Endothelial cell of umbilical vein (primary cell): ENCODE results near the gene ATG13. TPM values are rescaled to one million over a fixed set of nuclear protein-coding genes. Genes with fewer than 3 reads are reported as not detected.

Source experiments
- BruUV-seq: library from RNA; stranded (reverse); fragments of 400-500 nt; replicated peaks from 2 replicates; lab custom pipeline; 2021; lab: Mats Ljungman, UMichigan
- CTCF ChIA-PET: fragments of 300-600, 350-600 bp; sonication (Branson Sonifier 250); formaldehyde crosslinking; loops from one replicate; lab custom pipeline; 2021; ENCODE audit warnings: antibody characterized with exemption, inconsistent platforms; lab: Charles Lee
- POLR2A ChIA-PET: fragments of 300-600, 350-600 bp; sonication (Branson Sonifier 250); formaldehyde crosslinking; loops from one replicate; lab custom pipeline; 2021; ENCODE audit warnings: antibody characterized with exemption, inconsistent platforms; lab: Charles Lee
- DNase-seq: peaks from one replicate; pipeline ENCODE4 v3.0.0-alpha.2; 2011; ENCODE audit warnings: low read depth, low spot score
- FAIRE-seq: peaks from 2 replicates; lab custom pipeline; 2011; peaks lifted over from hg19 to GRCh38; lab: Jason Lieb, UNC
- H2AFZ ChIP-seq: 2 replicates; pipeline ENCODE4 v1.6.0; 2012; ENCODE audit warnings: low read depth, low read length, control low read depth, inconsistent platforms
- H3K27ac ChIP-seq: 2 replicates; pipeline ENCODE4 v1.5.1; 2011; ENCODE audit warnings: low read depth, mild to moderate bottlenecking, control low read depth, low read length, moderate library complexity; ENCODE audit not compliant: insufficient read depth
- H3K27me3 ChIP-seq, 2 experiments: 2 replicates each; pipeline versions ENCODE4 v1.6.0 to v1.6.1; 2011; ENCODE audit warnings: low read length in 2 of 2, mixed read lengths in 1 of 2; ENCODE audit not compliant: control insufficient read depth in 2 of 2, insufficient read depth in 2 of 2
- H3K36me3 ChIP-seq, 2 experiments: 2 replicates in 1 of 2; 3 replicates in 1 of 2; pipeline ENCODE4 v1.5.1; 2011; ENCODE audit warnings: low read length in 2 of 2, mild to moderate bottlenecking in 1 of 2, moderate library complexity in 1 of 2; ENCODE audit not compliant: control insufficient read depth in 2 of 2, insufficient read depth in 2 of 2; ENCODE audit errors: extremely low read depth in 1 of 2
- H3K4me1 ChIP-seq: 3 replicates; pipeline ENCODE4 v1.5.1; 2011; ENCODE audit warnings: mild to moderate bottlenecking, low read length; ENCODE audit not compliant: control insufficient read depth, insufficient read depth; ENCODE audit errors: extremely low read depth
- H3K4me2 ChIP-seq: 2 replicates; pipeline ENCODE4 v1.6.1; 2011; ENCODE audit warnings: low read length, control low read depth, mixed read lengths; ENCODE audit not compliant: insufficient read depth
- H3K4me3 ChIP-seq, 3 experiments: fragments of 200-600 bp in 1 of 3; sonication (generic), shearing (Covaris generic) in 1 of 3; replicated peaks in 1 of 3; 2 replicates each; pipeline ENCODE4 v1.5.1; 2011 to 2016; ENCODE audit warnings: control low read depth in 3 of 3, low read length in 3 of 3, mild to moderate bottlenecking in 2 of 3, inconsistent platforms in 1 of 3, low read depth in 1 of 3, moderate library complexity in 1 of 3; ENCODE audit not compliant: insufficient read depth in 1 of 3
- H3K79me2 ChIP-seq: 2 replicates; pipeline ENCODE4 v1.6.0; 2012; ENCODE audit warnings: low read length, inconsistent platforms; ENCODE audit not compliant: control insufficient read depth, insufficient read depth
- H3K9ac ChIP-seq: replicated peaks from 2 replicates; pipeline ENCODE3; 2011; ENCODE audit warnings: low read length, control low read depth; ENCODE audit not compliant: insufficient read depth; ENCODE audit errors: extremely low read depth
- H3K9me1 ChIP-seq: replicated peaks from 3 replicates; pipeline ENCODE4 v1.6.0; 2011; ENCODE audit warnings: mild to moderate bottlenecking, low read length; ENCODE audit not compliant: control insufficient read depth, insufficient read depth; ENCODE audit errors: extremely low read depth
- H3K9me3 ChIP-seq: replicated peaks from 2 replicates; pipeline ENCODE4 v1.5.1; 2012; ENCODE audit warnings: low read length, inconsistent platforms; ENCODE audit not compliant: control insufficient read depth, insufficient read depth
- H4K20me1 ChIP-seq: replicated peaks from 2 replicates; pipeline ENCODE3; 2011; ENCODE audit warnings: mild to moderate bottlenecking, low read length; ENCODE audit not compliant: control insufficient read depth, insufficient read depth; ENCODE audit errors: extremely low read depth
- CTCF ChIP-seq, 2 donors: IDR thresholded peaks; 1 replicate in 1 of 2; 2 replicates in 1 of 2; pipeline ENCODE4 v1.5.1; 2011; ENCODE audit warnings: low read length in 2 of 2, mild to moderate bottlenecking in 2 of 2, moderate library complexity in 2 of 2, control low read depth in 1 of 2, inconsistent platforms in 1 of 2, low read depth in 1 of 2; ENCODE audit not compliant: insufficient read depth in 1 of 2; ENCODE audit errors: extremely low read depth in 1 of 2
- EZH2 ChIP-seq: IDR thresholded peaks from 2 replicates; pipeline ENCODE4 v1.6.1; 2012; ENCODE audit warnings: borderline replicate concordance, low read depth, mild to moderate bottlenecking, moderate library complexity, low read length, inconsistent platforms; ENCODE audit not compliant: severe bottlenecking
- FOS ChIP-seq: IDR thresholded peaks from 2 replicates; pipeline ENCODE4 v1.6.1; 2011; ENCODE audit warnings: mild to moderate bottlenecking, low read length, moderate library complexity, borderline replicate concordance; ENCODE audit not compliant: insufficient read depth
- GATA2 ChIP-seq: IDR thresholded peaks from 2 replicates; pipeline ENCODE4 v1.7.0; 2011; ENCODE audit warnings: low read depth, mild to moderate bottlenecking, moderate library complexity, mixed read lengths, low read length; ENCODE audit not compliant: insufficient read length, insufficient read depth
- JUN ChIP-seq: IDR thresholded peaks from 2 replicates; pipeline ENCODE4 v1.6.1; 2011; ENCODE audit warnings: borderline replicate concordance, low read depth; ENCODE audit not compliant: insufficient read length, insufficient read depth
- MAX ChIP-seq: IDR thresholded peaks from 2 replicates; pipeline ENCODE4 v1.6.1; 2011; ENCODE audit not compliant: insufficient read depth, insufficient read length
- MYC ChIP-seq: IDR thresholded peaks from one replicate; pipeline ENCODE4 v1.6.1; 2011; ENCODE audit warnings: mild to moderate bottlenecking, low read depth, low read length
- POLR2A ChIP-seq: IDR thresholded peaks from 2 replicates; pipeline ENCODE4 v1.6.1; 2012; ENCODE audit warnings: low read depth, mild to moderate bottlenecking, control low read depth, low read length
- POLR2AphosphoS5 ChIP-seq: IDR thresholded peaks from 2 replicates; pipeline ENCODE4 v1.6.1; 2012; ENCODE audit warnings: low read depth, mild to moderate bottlenecking, control low read depth, low read length, moderate library complexity; ENCODE audit not compliant: insufficient read depth
- dilution Hi-C: fragments of 300-500 bp; cut with MboI; formaldehyde crosslinking; loops from one replicate; pipeline ENCODE4 v1.15.0; 2019; ENCODE audit warnings: low sequenced_read_pairs; ENCODE audit not compliant: extremely low pct_ligation_motif_present
- intact Hi-C: fragments of 100-400 bp; cut with micrococcal nuclease; formaldehyde crosslinking; loops from one replicate; pipeline ENCODE4 v1.10.0; 2022
- polyA plus RNA-seq, 4 experiments: library from polyadenylated mRNA; depleted of rRNA in 3 of 4; stranded (reverse) in 3 of 4; unstranded in 1 of 4; fragments of >200 nt; gene quantifications; 2 replicates each; pipeline versions ENCODE4 v1.2.1 to v1.2.3, GENCODE V29; 2011 to 2012; ENCODE audit warnings: missing spikeins in 1 of 4
- total RNA-seq: library from RNA; stranded (reverse); gene quantifications from 2 replicates; pipeline ENCODE4 v1.2.3, GENCODE V29; 2021

Gene ATG13
- total and polyA plus RNA-seq, 2 donors (not counting 3 experiments of a cell fraction or from before 2014, with no cell fraction given) = 60.1 to 66.5 TPM

GRCh38 chr11:46618837-46619236 lies 1.5 kb downstream of the ATG13 start:
- H3K9ac ChIP-seq = peak overlapping the region; percentile 95
- POLR2A ChIA-PET = interaction anchor here (0.6 kb wide), 3 partner anchors 11 to 205 kb away, joined by 3 to 4 read pairs (median 4); no protein-coding TSS in a partner anchor
- H3K36me3 ChIP-seq = no peaks in the 10 kb centered on the region
- H2AFZ ChIP-seq = no peak overlapping the region
- H3K9me1 ChIP-seq = no peaks in the 10 kb centered on the region
- H3K4me1 ChIP-seq = peaks cover 19% of the 10 kb centered on the region
- H3K27ac ChIP-seq = no peak overlapping the region
- no peaks in the 10 kb centered on the region for H3K27me3 ChIP-seq
- H3K4me2 ChIP-seq = peak overlapping the region; percentile 81
- CTCF ChIA-PET = interaction anchor here (0.6 to 3.5 kb wide), 16 partner anchors 8 to 379 kb away, joined by 3 to 27 read pairs (median 6); partner anchors contain the start of gene AMBRA1
- no peak for FAIRE-seq
- no peaks in the 10 kb centered on the region for H4K20me1 ChIP-seq
- no peaks in the 10 kb centered on the region for H3K9me3 ChIP-seq
- dilution Hi-C loops (no loop called here), intact Hi-C loops (no loop called here)
- BruUV-seq = no TSS peak
- no peak for DNase-seq
- TF ChIP-seq JUN (no peak), CTCF (IDR thresholded peaks at IDR 0.05; ENCODE audit: extremely low read depth in 1 of 2, insufficient read depth in 1 of 2, low read depth in 1 of 2, low read length in 2 of 2) (no peak)
- H3K79me2 ChIP-seq = peaks cover 19% of the 10 kb centered on the region
- H3K4me3 ChIP-seq = peak overlapping the region in 1 of 3 experiments; percentile 2

GRCh38 chr11:46625406-46625805 lies 8.1 kb downstream of the ATG13 start:
- intact Hi-C loops = no loop called here
- no peak overlapping the region for H3K9ac ChIP-seq

More at GRCh38 chr11:46625406-46625805, 8.1 kb downstream of the ATG13 start:
- Histone ChIP-seq H3K79me2 (peaks cover 6% of the 10 kb centered on the region), H3K4me1 (no peaks in the 10 kb centered on the region), H3K9me3 (no peaks in the 10 kb centered on the region), H3K27ac (no peak overlapping the region), H3K36me3 (peaks cover 3 to 4% of the 10 kb centered on the region in 2 experiments), H3K9me1 (no peaks in the 10 kb centered on the region), H4K20me1 (no peaks in the 10 kb centered on the region), H3K4me2 (no peak overlapping the region), H3K27me3 (no peaks in the 10 kb centered on the region), H3K4me3 (no peak overlapping the region), H2AFZ (no peak overlapping the region)
- dilution Hi-C loops = no loop called here
- no TSS peak for BruUV-seq
- CTCF ChIA-PET = interaction anchor here (1.2 kb wide), 1 partner anchor 23 kb away, joined by 3 read pairs; no protein-coding TSS in a partner anchor
- POLR2A ChIA-PET = no interaction called here
- TF ChIP-seq JUN (no peak), MAX (no peak), POLR2AphosphoS5 (no peak), GATA2 (no peak), FOS (no peak), MYC (no peak), POLR2A (no peak), EZH2 (no peak), CTCF (IDR thresholded peaks at IDR 0.05; ENCODE audit: extremely low read depth in 1 of 2, insufficient read depth in 1 of 2, low read depth in 1 of 2, low read length in 2 of 2) (no peak)
- FAIRE-seq (peak; percentile 71), DNase-seq (no peak)
